CD4-positive, alpha-beta T cell treated with Interleukin-6 at 100 ng/mL for 8 hours (primary cell): ENCODE data around the gene NDC1.

ENCODE experiments used
- DNase-seq: peaks from one replicate; pipeline ENCODE4 v3.0.0-alpha.2; 2020; ENCODE audit warnings: mixed read lengths, low spot score

NDC1 gene

DNA sequence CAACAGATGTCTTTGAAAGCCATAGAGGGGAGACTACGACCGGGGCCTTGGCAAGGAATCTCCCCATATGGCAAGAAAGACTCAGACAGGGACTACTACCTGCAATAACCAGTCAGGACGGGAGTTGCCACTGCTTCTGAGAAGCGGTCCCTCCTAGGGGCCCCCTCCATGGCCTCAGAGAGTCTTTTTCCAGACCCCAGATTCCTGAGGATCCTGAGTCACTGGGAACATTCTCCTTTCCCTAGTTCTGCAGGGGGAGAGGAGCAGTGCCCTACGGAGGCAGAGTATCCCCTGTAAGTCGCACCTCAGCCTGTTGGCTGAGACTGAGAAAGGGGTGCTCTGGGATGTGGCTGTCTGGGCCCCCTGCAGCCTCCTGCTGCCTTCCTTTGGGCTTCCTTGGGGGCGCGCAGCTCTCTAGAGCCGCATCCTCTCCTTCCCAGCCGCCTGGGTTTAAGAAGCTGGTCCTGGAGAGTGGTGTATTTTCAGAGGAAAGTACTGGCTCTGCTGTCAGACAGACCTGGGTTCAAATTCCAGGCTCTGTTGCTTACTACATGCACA lies 107.0 kb downstream of the NDC1 start:
- DNase-seq = no peak

- DNase-seq = no peak
Measured at GRCh38 chr1:53730224-53730865, 107.8 kb downstream of the NDC1 start.

GRCh38 chr1:53729456-53730223 lies 108.5 kb downstream of the NDC1 start:
- no peak for DNase-seq

GRCh38 chr1:53728702-53729455 lies 109.2 kb downstream of the NDC1 start:
- no peak for DNase-seq

GRCh38 chr1:53728196-53728595 lies 109.9 kb downstream of the NDC1 start:
- no peak for DNase-seq

DNA sequence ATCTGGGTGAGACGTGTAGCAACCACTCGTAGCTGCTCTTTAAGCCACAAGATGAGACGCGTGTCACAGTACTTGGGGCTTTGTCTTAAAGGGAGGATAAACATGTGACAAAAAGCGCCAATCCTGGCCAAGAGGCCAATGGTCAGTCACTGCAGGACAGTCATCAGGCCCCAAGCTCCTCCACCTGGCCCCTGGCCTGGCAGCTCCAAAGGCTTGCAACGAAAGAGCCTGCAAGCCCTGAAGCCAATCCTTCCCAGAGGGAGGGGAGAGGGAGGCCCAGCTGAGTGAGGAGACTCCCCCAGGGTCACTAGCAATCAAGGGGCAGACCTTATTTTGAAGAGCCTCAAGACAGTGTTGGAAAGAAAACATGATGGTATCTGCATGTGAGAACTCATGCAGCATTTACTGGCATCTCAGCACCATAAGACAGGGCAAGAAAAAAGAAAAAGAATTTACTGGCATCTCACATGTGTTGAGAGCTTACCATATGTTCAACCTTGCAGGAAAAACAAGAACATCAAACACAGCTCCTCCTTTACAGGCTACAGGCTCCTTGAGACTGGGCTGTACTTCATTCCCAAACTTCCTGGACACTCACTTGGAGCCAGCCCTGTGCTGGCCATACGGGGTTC lies 110.5 kb downstream of the NDC1 start:
- DNase-seq = no peak

- DNase-seq = no peak
Measured at GRCh38 chr1:53726009-53726600, 112.0 kb downstream of the NDC1 start.

GRCh38 chr1:53725238-53725689 lies 112.8 kb downstream of the NDC1 start:
- no peak for DNase-seq

DNA sequence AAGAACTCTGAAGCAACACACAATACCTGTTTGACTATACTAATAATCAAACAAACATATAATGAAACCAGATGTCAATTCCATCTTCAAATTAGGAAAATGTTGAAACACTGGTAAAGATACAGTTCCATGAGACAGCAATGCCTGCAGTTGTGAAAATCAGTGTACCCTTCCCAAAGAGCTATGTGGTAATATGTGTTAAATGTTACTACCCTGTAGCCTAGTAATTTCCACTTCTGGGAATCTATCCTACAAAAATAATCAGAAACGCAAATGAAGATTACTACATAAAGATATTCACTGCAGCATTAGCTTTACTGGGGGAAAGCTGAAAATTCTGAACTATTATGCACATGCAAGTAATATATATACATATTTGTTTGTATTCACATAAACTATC lies 116.1 kb downstream of the NDC1 start:
- DNase-seq = no peak

GRCh38 chr1:53721088-53721487 lies 117.0 kb downstream of the NDC1 start:
- no peak for DNase-seq

- no peak for DNase-seq
Measured at GRCh38 chr1:53719469-53719868, 118.6 kb downstream of the NDC1 start.

DNA sequence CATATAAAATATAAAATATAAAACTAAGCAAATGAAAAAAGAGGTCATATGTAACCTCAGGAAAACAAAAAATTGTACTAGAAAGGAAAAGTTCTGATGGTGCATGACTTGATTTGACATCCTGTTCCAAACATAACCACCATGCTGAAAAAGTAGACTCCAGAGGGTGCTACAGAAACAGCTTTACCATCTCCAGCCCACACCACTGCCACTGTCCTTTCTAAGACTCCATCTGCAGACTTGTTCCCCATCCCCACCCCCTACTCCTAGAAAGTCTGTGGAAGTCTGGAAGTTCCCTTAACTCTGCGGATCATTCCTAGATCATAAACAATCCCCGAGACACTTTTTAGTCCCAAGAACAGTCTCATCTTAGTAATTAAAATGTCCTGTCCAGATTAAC lies 119.7 kb downstream of the NDC1 start:
- DNase-seq = no peak

DNA sequence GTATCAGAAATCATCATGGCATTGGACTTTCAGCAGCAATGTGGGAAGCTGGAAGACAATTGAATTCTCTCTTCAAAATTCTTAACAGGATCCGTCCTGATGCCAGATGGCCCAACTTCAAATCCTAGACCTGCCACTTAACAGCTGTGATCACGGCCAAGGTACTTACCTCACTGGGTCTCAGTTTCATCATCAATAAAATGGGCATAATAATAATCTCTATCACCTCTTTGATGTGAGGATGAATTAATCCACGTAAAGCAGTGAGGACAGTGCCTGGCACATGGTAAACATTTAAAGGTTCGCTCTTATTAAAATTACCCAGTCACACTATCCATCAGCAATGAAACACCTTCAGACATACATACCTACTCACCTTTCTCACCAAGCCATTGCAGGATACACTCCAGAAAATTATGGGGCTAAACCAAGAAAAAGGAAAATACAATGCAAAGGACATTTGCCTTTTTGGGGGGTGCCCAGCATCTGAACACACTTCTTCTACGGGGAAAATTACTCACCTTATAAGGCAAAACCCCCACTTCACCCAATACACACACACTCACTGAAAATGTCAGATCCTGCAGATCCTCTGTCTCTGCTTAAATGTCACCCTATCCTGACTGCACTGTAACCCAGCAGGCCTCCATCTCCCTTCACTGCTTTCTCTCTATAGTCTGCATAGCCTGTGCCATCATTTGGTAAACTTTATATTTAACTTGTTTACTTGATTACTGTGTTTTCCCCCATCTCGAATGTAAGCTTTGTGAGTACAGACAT lies 120.9 kb downstream of the NDC1 start:
- DNase-seq = no peak

DNA sequence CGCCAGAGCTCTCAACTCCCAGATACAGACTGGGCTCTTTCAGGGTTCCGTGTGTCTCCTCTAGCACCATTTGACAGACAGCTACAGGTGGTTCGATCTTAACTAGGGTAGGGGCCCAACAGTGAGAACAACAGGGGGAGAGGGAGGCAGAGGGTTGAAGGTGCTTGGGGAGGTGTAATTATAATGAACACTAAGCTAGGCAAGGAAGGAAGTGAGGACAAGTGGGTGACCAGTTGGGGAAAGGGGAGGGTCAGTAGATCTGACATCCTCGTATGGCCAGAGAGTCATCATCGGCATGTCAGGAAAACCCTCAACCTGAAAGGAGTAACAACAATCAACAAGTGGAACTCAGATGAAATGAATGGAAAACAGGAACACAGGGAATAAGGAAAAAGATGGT lies 121.9 kb downstream of the NDC1 start:
- DNase-seq = no peak

DNA sequence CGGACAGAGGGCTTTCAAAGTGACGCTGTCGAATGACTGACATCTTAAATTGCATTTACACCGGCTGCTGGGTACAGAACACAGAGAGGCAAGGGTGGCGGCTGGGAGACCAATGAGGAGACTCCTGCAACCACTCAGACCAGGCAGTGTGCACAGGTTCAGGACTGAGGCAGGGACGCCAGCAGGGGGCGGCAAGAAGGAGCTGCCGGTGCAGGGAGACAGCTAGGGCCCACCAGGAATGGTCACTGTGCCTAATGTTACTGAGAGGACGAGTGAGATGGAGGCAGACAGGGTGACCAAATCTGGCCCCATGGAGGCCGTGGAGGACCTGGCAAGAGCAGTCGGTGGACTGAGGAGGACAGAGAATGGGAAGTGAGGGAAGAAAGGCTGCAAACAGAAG lies 122.6 kb downstream of the NDC1 start:
- DNase-seq = no peak
